HEK293 (cell line): ENCODE results near the gene TMEM174.
"Not testable (repeated sequence)": the region's sequence is repeated elsewhere in the genome, so short reads cannot be mapped to it uniquely, and the experiment has no call there.

Source experiments
- CTCF ChIA-PET: fragments of 350-600 bp; formaldehyde crosslinking; extraction: SDS; loops from one replicate; lab custom pipeline; 2021; ENCODE audit warnings: antibody characterized with exemption; lab: Yijun Ruan, JAX
- POLR2A ChIA-PET: fragments of 300-600 bp; formaldehyde crosslinking; extraction: SDS; loops from one replicate; lab custom pipeline; 2020; ENCODE audit warnings: antibody characterized with exemption, inconsistent platforms; lab: Yijun Ruan, JAX
- H3K27ac ChIP-seq: fragments of 200-500 bp; sonication (Bioruptor generic); 2 replicates; pipeline ENCODE4 v1.5.1; 2014; ENCODE audit warnings: low read depth, low read length, control low read depth, inconsistent platforms; ENCODE audit errors: extremely low read depth
- H3K36me3 ChIP-seq, 2 experiments: fragments of 200-500 bp in 1 of 2; sonication (Bioruptor generic) in 1 of 2; 1 replicate in 1 of 2; 2 replicates in 1 of 2; pipeline ENCODE4 v1.5.1; 2014 to 2017; ENCODE audit warnings: inconsistent platforms in 2 of 2, low read length in 2 of 2; ENCODE audit not compliant: control insufficient read depth in 2 of 2, insufficient read depth in 1 of 2
- H3K4me1 ChIP-seq: fragments of 200-500 bp; sonication (Bioruptor generic); 2 replicates; pipeline ENCODE4 v1.5.1; 2014; ENCODE audit warnings: mild to moderate bottlenecking, low read length, inconsistent platforms; ENCODE audit not compliant: control insufficient read depth, insufficient read depth
- H3K4me3 ChIP-seq: 2 replicates; pipeline ENCODE4 v1.5.1; 2011; ENCODE audit warnings: low read depth, mild to moderate bottlenecking, control low read depth, low read length, moderate library complexity
- H3K9me3 ChIP-seq: fragments of 200-500 bp; sonication (Bioruptor generic); 2 replicates; pipeline ENCODE4 v1.5.1; 2014; ENCODE audit warnings: low read depth, low read length, inconsistent platforms; ENCODE audit not compliant: control insufficient read depth, insufficient read depth
- BCL11B ChIP-seq: fragments of 450-650 bp; formaldehyde crosslinking; IDR thresholded peaks from 2 replicates; pipeline ENCODE4 v1.5.1; 2016; ENCODE audit warnings: low read depth, missing biosample characterization, missing genetic modification characterization
- EGR2 ChIP-seq: fragments of 450-650 bp; formaldehyde crosslinking; IDR thresholded peaks from 2 replicates; pipeline ENCODE4 v1.5.1; 2016; ENCODE audit warnings: low read depth, missing biosample characterization, missing genetic modification characterization
- GLI2 ChIP-seq: fragments of 450-650 bp; formaldehyde crosslinking; IDR thresholded peaks from 2 replicates; pipeline ENCODE4; 2017; ENCODE audit warnings: missing biosample characterization, missing genetic modification characterization, low read depth, borderline replicate concordance
- GLI4 ChIP-seq: fragments of 450-650 bp; formaldehyde crosslinking; IDR thresholded peaks from 2 replicates; pipeline ENCODE4 v1.5.1; 2016; ENCODE audit warnings: missing biosample characterization, missing genetic modification characterization
- HOXC10 ChIP-seq: sonication (generic); formaldehyde crosslinking; IDR thresholded peaks from 2 replicates; pipeline ENCODE4 v1.8.1; 2023; ENCODE audit warnings: mild to moderate bottlenecking, missing genetic modification reagents
- KLF1 ChIP-seq: fragments of 450-650 bp; formaldehyde crosslinking; IDR thresholded peaks from 2 replicates; pipeline ENCODE4 v1.5.1; 2016; ENCODE audit warnings: missing biosample characterization, missing genetic modification characterization
- PBX3 ChIP-seq: sonication (generic); formaldehyde crosslinking; IDR thresholded peaks from 2 replicates; pipeline ENCODE4 v1.8.1; 2022; ENCODE audit warnings: mild to moderate bottlenecking, moderate library complexity, missing genetic modification reagents
- PRDM1 ChIP-seq: fragments of 450-650 bp; formaldehyde crosslinking; IDR thresholded peaks from 2 replicates; pipeline ENCODE4; 2016; ENCODE audit warnings: missing biosample characterization, missing genetic modification characterization
- SETDB1 ChIP-seq: IDR thresholded peaks from one replicate; pipeline ENCODE4 v1.6.1; 2017; ENCODE audit warnings: mild to moderate bottlenecking, low read length, moderate library complexity, mixed read lengths; ENCODE audit not compliant: insufficient read length
- TCF7L2 ChIP-seq: IDR thresholded peaks from 2 replicates; pipeline ENCODE4 v1.6.1; 2011; ENCODE audit warnings: low read depth, mild to moderate bottlenecking, inconsistent platforms, low read length, moderate library complexity, borderline replicate concordance
- ZFHX2 ChIP-seq: fragments of 450-650 bp; formaldehyde crosslinking; conservative IDR thresholded peaks from 2 replicates; pipeline ENCODE4 v1.5.1; 2016; ENCODE audit warnings: missing biosample characterization, missing genetic modification characterization
- ZIC2 ChIP-seq: fragments of 450-650 bp; formaldehyde crosslinking; IDR thresholded peaks from 2 replicates; pipeline ENCODE4 v1.5.1; 2016; ENCODE audit warnings: missing biosample characterization, missing genetic modification characterization
- ZNF132 ChIP-seq: fragments of 450-650 bp; formaldehyde crosslinking; IDR thresholded peaks from 2 replicates; pipeline ENCODE4 v1.5.1; 2017; ENCODE audit warnings: missing biosample characterization, missing genetic modification characterization, borderline replicate concordance
- ZNF133 ChIP-seq: fragments of 450-650 bp; formaldehyde crosslinking; IDR thresholded peaks from 2 replicates; pipeline ENCODE4 v1.5.1; 2016; ENCODE audit warnings: missing biosample characterization, missing genetic modification characterization
- ZNF157 ChIP-seq: fragments of 450-650 bp; formaldehyde crosslinking; IDR thresholded peaks from 2 replicates; pipeline ENCODE4 v1.5.1; 2016; ENCODE audit warnings: missing biosample characterization, missing genetic modification characterization
- ZNF169 ChIP-seq: fragments of 450-650 bp; formaldehyde crosslinking; IDR thresholded peaks from 2 replicates; pipeline ENCODE4 v1.5.1; 2016; ENCODE audit warnings: missing biosample characterization, missing genetic modification characterization
- ZNF174 ChIP-seq: fragments of 450-650 bp; formaldehyde crosslinking; IDR thresholded peaks from 2 replicates; pipeline ENCODE4 v1.5.0; 2017; ENCODE audit warnings: missing biosample characterization, mild to moderate bottlenecking, missing genetic modification characterization
- ZNF202 ChIP-seq: fragments of 450-650 bp; formaldehyde crosslinking; IDR thresholded peaks from 2 replicates; pipeline ENCODE4 v1.5.1; 2016; ENCODE audit warnings: missing biosample characterization, missing genetic modification characterization, borderline replicate concordance
- ZNF23 ChIP-seq: fragments of 450-650 bp; formaldehyde crosslinking; IDR thresholded peaks from 2 replicates; pipeline ENCODE4 v1.5.1; 2016; ENCODE audit warnings: missing biosample characterization, missing genetic modification characterization, borderline replicate concordance
- ZNF423 ChIP-seq: fragments of 450-650 bp; formaldehyde crosslinking; IDR thresholded peaks from 2 replicates; pipeline ENCODE4 v1.5.1; 2016; ENCODE audit warnings: missing biosample characterization, missing genetic modification characterization
- ZNF513 ChIP-seq: fragments of 450-650 bp; IDR thresholded peaks from 2 replicates; pipeline ENCODE4 v1.5.1; 2018; ENCODE audit warnings: missing biosample characterization, missing genetic modification characterization
- ZNF529 ChIP-seq: fragments of 450-650 bp; formaldehyde crosslinking; IDR thresholded peaks from 2 replicates; pipeline ENCODE4 v1.5.1; 2017; ENCODE audit warnings: missing genetic modification characterization, missing biosample characterization; ENCODE audit not compliant: insufficient replicate concordance
- ZNF626 ChIP-seq: fragments of 450-650 bp; sonication (Bioruptor Pico); formaldehyde crosslinking; IDR thresholded peaks from 2 replicates; pipeline ENCODE4 v1.5.1; 2018; ENCODE audit warnings: missing biosample characterization, missing genetic modification characterization, inconsistent platforms

TMEM174 gene

GRCh38 chr5:73205305-73205704, 32.3 kb downstream of the TMEM174 start (continued):
- TF ChIP-seq TCF7L2: no peak
- peak; percentile 36; the same call in 1 of the 2 replicates for TF ChIP-seq KLF1
- TF ChIP-seq ZIC2: peak; percentile 52
- no peak for TF ChIP-seq ZNF174
- no peak for TF ChIP-seq ZNF513 (tag by site-specific recombination)
- no peak for TF ChIP-seq ZNF202 (tag by site-specific recombination)
- TF ChIP-seq ZNF133 (tag by site-specific recombination): no peak
- no peak for TF ChIP-seq ZNF626 (tag by site-specific recombination)
- TF ChIP-seq ZNF169 (tag by site-specific recombination): no peak
- TF ChIP-seq ZNF423: 0 out of 2 replicates have a peak, but pooled peaks have one; percentile 21
- no peak for TF ChIP-seq ZNF23
- TF ChIP-seq HOXC10 (CRISPR knock-in tag): no peak
- TF ChIP-seq ZNF157 (tag by site-specific recombination): no peak
- no peak for TF ChIP-seq SETDB1
- TF ChIP-seq PRDM1 (tag by site-specific recombination): no peak
- TF ChIP-seq GLI4 (tag by site-specific recombination): no peak
- no peak for TF ChIP-seq BCL11B (tag by site-specific recombination)
- TF ChIP-seq GLI2 (tag by site-specific recombination): no peak
- TF ChIP-seq PBX3 (CRISPR knock-in tag): no peak
- no peak for TF ChIP-seq ZNF132 (tag by site-specific recombination)

GRCh38 chr5:73207239-73207638, 34.2 kb downstream of the TMEM174 start:
- H3K4me3 ChIP-seq, H3K36me3 ChIP-seq, H3K27ac ChIP-seq, H3K4me1 ChIP-seq, H3K9me3 ChIP-seq, POLR2A ChIA-PET: not testable (repeated sequence)
- peak; percentile 39; the same call in 1 of the 2 replicates for TF ChIP-seq EGR2 (tag by site-specific recombination)
- TF ChIP-seq ZFHX2: 0 out of 2 replicates have a peak, but pooled peaks have one; percentile 18
- CTCF ChIA-PET: interaction anchor here (0.8 to 1.5 kb wide), 3 partner anchors 9 to 244 kb away, joined by 3 to 7 read pairs (median 5); no protein-coding TSS in a partner anchor

- H3K4me1 ChIP-seq, POLR2A ChIA-PET, H3K27ac ChIP-seq, H3K9me3 ChIP-seq, H3K36me3 ChIP-seq, H3K4me3 ChIP-seq: not testable (repeated sequence)
- CTCF ChIA-PET: interaction anchor here (0.7 kb wide), 1 partner anchor 1068 kb away, joined by 3 read pairs; no protein-coding TSS in a partner anchor
- peak; percentile 26 for TF ChIP-seq SETDB1
- TF ChIP-seq ZNF529 (tag by site-specific recombination): peak; percentile 91
Observed at GRCh38 chr5:73209075-73209474, 36.1 kb downstream of the TMEM174 start.
